Stimulated activated CD4-positive, alpha-beta T cell treated with anti-CD3 and anti-CD28 coated beads, Interleukin-2, amount 100 ng/mL, for 24 hours (primary cell): Measurements from ENCODE around the gene CYP2A13.
A peak's percentile ranks its signal among the peaks of the same experiment; 100 is the strongest.
"Not testable (repeated sequence)": the region's sequence is repeated elsewhere in the genome, so short reads cannot be mapped to it uniquely, and the experiment has no call there.

ENCODE experiments used
- DNase-seq, 2 donors: peaks; one replicate each; pipeline ENCODE4 v3.0.0-alpha.2; 2020

The CYP2A13 gene

GRCh38 chr19:41088151-41088550 lies at the start of gene CYP2A13:
Gene CYP2A13, plus strand, starts transcription at chr19:41088451. Its CDS starts 21 bp downstream, at chr19:41088472.
- no peak for DNase-seq

GRCh38 chr19:41039806-41040205 lies 48.4 kb upstream of the CYP2A13 start:
- DNase-seq, result no peak

- not testable (repeated sequence) for DNase-seq
Observed at GRCh38 chr19:41045095-41045494, 43.2 kb upstream of the CYP2A13 start.

- DNase-seq, result no peak
Observed at GRCh38 chr19:41050426-41050825, 37.8 kb upstream of the CYP2A13 start.

GRCh38 chr19:41052162-41052561 lies 36.1 kb upstream of the CYP2A13 start:
- not testable (repeated sequence) for DNase-seq

GRCh38 chr19:41053331-41053730 lies 34.9 kb upstream of the CYP2A13 start:
- DNase-seq, result not testable (repeated sequence)

GRCh38 chr19:41064974-41065569 lies 23.2 kb upstream of the CYP2A13 start:
- DNase-seq, result no peak

GRCh38 chr19:41076286-41076685 lies 12.0 kb upstream of the CYP2A13 start:
- DNase-seq, result no peak

GRCh38 chr19:41083516-41083915 lies 4.7 kb upstream of the CYP2A13 start:
- DNase-seq, result no peak

GRCh38 chr19:41085748-41086415 lies 2.4 kb upstream of the CYP2A13 start:
- DNase-seq, result no peak

- no peak for DNase-seq
Observed at GRCh38 chr19:41089959-41090358, 1.7 kb downstream of the CYP2A13 start.

- peak in 1 of 2 donors; percentile 12 for DNase-seq
Observed at GRCh38 chr19:41095703-41096102, 7.5 kb downstream of the CYP2A13 start.

GRCh38 chr19:41096353-41096752 lies 8.1 kb downstream of the CYP2A13 start:
- DNase-seq, result no peak

- no peak for DNase-seq
Observed at GRCh38 chr19:41097302-41097701, 9.1 kb downstream of the CYP2A13 start.

GRCh38 chr19:41098762-41099161 lies 10.5 kb downstream of the CYP2A13 start:
- DNase-seq, result no peak

GRCh38 chr19:41102210-41102609 lies 14.0 kb downstream of the CYP2A13 start:
- DNase-seq, result not testable (repeated sequence)

GRCh38 chr19:41106177-41106576 lies 17.9 kb downstream of the CYP2A13 start:
- DNase-seq, result no peak

- no peak for DNase-seq
Observed at GRCh38 chr19:41111296-41111695, 23.0 kb downstream of the CYP2A13 start.

GRCh38 chr19:41111750-41112295 lies 23.6 kb downstream of the CYP2A13 start:
- no peak for DNase-seq

GRCh38 chr19:41112728-41113290 lies 24.6 kb downstream of the CYP2A13 start:
- DNase-seq, result no peak

- DNase-seq, result no peak
Observed at GRCh38 chr19:41114132-41114531, 25.9 kb downstream of the CYP2A13 start, which contains the start of gene CYP2F1. Gene CYP2F1, plus strand, starts transcription at chr19:41114432. Its CDS starts 1,757 bp downstream, at chr19:41116189.

- no peak for DNase-seq
Observed at GRCh38 chr19:41116261-41116660, 28.0 kb downstream of the CYP2A13 start.

GRCh38 chr19:41120929-41121911 lies 33.0 kb downstream of the CYP2A13 start:
- DNase-seq, result peak; percentile 25 to 46
